GM12891 (cell line): ENCODE results near the gene GLRA3.

ENCODE experiments used
- POLR2A ChIP-seq: IDR thresholded peaks from 2 replicates; pipeline ENCODE4 v1.6.1; 2011; ENCODE audit warnings: low read depth, low read length, control low read depth
- POLR2AphosphoS5 ChIP-seq: IDR thresholded peaks from 2 replicates; pipeline ENCODE4 v1.6.1; 2011; ENCODE audit warnings: low read depth, low read length, control low read depth
- TAF1 ChIP-seq: IDR thresholded peaks from 2 replicates; pipeline ENCODE4 v1.6.1; 2011; ENCODE audit warnings: low read depth, low read length, control low read depth

DNA sequence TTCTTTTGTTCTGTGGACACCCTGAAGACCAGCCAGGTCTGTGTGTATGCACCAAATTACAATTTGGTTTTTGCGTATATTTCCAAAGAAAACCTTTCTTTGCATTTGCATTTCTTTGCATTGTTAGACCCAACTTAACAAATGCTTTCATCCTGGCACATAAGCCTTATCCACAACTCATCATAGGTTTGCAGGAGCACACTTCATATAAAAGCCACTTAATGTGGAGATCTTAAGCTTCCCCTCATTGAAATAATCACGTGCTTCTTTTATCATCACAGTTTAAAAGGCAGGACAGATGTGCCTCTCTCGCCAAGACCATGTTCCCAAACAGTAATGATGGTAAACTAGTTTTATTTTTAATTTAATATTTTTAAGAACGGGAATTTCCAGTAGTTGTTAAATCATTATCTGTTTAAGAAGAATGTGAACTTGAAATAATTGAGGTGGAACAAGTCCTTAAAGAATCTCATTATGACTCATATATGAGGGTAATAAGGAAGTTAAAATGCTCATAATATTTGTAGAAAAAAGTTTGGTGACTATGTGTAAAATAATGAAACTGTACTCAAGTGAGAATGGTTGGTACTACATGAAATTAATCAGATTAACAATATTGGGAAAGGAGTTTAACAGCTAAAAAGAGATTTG lies 65.5 kb downstream of the GLRA3 start:
- TF ChIP-seq POLR2AphosphoS5 (no peak), POLR2A (no peak), TAF1 (no peak)
